ENCODE measurements around the gene RER1.

RER1 gene

DNA sequence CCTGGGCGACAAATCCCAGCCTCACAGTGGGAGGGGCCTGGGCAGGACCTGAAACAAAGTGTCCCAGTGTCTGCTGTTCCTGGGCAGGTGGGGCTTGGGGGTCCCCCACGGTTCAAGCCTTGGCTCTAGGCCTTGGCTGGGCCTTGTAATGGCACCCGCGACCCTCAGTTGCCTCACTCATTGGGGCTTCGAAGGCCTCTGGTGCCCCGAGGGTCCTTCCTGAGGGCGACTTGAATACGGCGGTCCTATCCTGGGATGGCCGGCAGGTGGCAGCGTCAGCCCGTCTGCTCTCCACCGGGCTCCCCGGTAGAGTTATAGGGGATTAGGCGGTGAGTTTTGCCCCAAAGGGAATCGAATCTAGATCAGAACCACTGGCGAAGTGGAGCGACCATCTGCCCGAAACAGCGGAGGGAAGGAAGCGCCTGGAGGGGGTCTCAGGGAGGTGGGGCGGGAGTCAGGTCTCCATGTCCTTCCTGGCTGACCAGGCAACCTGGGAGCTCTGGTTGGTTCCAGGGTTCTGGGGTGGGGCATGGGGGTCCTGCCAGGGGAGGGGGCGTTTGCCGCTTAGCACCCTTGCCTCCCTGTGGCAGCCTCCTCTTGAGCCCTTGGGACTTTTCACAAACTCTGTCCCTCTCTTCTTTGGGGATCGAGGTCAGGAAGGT, 22.8 kb downstream of the RER1 start:
- Histone ChIP-seq H3K4me1 (peaks cover 0 to 38% (median 26%) of the 10 kb centered on the region in 4 donors), H3K27me3 (peaks cover 0 to 43% of the 10 kb centered on the region in 2 donors), H3K36me3 (peaks cover 0 to 8% (median 6%) of the 10 kb centered on the region in 3 donors), H3K9me3 (no peaks in the 10 kb centered on the region), H3K27ac (peak overlapping the region in 1 of 2 donors; percentile 95), H3K4me3 (no peak overlapping the region)
- TF ChIP-seq, protein P1, sequence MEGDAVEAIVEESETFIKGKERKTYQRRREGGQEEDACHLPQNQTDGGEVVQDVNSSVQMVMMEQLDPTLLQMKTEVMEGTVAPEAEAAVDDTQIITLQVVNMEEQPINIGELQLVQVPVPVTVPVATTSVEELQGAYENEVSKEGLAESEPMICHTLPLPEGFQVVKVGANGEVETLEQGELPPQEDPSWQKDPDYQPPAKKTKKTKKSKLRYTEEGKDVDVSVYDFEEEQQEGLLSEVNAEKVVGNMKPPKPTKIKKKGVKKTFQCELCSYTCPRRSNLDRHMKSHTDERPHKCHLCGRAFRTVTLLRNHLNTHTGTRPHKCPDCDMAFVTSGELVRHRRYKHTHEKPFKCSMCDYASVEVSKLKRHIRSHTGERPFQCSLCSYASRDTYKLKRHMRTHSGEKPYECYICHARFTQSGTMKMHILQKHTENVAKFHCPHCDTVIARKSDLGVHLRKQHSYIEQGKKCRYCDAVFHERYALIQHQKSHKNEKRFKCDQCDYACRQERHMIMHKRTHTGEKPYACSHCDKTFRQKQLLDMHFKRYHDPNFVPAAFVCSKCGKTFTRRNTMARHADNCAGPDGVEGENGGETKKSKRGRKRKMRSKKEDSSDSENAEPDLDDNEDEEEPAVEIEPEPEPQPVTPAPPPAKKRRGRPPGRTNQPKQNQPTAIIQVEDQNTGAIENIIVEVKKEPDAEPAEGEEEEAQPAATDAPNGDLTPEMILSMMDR (IDR thresholded peaks at IDR 0.05): peak; percentile 91 to 97
- peak; percentile 58 to 84 for DNase-seq
- intact Hi-C loops (cut with DNase I; ENCODE audit: low total_unique reads): loop anchor here (2.0 to 10.0 kb wide), 3 partner anchors 134 to 372 kb away; partner anchors contain the start of gene PRXL2B

DNA sequence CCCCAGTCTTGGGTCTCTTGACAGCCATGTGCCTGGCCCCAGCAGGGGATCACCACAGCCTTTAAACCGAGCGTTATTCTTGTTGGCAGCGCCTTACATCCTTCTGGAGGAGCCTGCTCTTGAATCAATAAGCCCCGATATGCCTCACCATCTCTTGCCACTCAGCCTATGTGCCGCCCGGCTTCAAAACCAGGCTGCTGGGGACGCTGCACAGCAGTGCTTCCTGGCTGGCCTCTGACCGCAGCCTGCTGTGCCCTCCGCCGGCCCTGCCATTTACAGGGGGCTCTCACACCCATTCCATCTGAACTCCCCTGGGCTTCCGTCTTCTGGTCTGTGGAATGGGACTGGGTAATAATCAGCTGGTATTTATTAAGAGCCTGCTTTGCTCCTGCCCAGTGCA, 23.7 kb downstream of the RER1 start:
- Histone ChIP-seq H3K27me3 (peaks cover 0 to 52% of the 10 kb centered on the region in 2 donors), H3K36me3 (peaks cover 0 to 1% (median 0%) of the 10 kb centered on the region in 3 donors), H3K9me3 (no peaks in the 10 kb centered on the region), H3K4me3 (no peak overlapping the region), H3K27ac (no peak overlapping the region), H3K4me1 (peaks cover 0 to 38% (median 26%) of the 10 kb centered on the region in 4 donors)
- DNase-seq: no peak
- intact Hi-C loops (cut with DNase I; ENCODE audit: low total_unique reads): loop anchor here (2.0 to 10.0 kb wide), 4 partner anchors 133 to 1472 kb away; partner anchors contain the start of gene PRXL2B
- TF ChIP-seq, protein P1 (IDR thresholded peaks at IDR 0.05): no peak

DNA sequence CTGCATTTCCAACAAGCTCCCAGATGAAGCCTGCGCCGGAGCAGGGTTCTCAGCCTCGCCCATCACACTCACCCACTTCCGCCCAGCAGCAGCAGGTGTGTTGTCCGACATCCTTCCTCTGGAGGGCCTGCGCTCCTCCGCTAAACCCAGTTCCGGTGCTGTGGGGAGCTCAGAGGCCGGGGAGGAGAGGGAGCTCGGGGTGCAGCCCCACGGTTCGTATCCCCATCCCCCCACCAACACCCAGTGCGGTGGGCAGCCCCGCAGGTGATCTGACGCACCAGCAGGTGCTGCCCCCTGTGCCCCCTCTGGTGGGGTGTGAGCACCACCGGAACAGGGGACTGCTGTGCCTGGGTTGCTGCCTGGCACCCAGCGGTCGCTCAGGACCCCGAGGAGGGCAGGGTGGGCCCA, 24.2 kb downstream of the RER1 start:
- no peak for DNase-seq
- H3K4me3 ChIP-seq: no peak overlapping the region
- TF ChIP-seq, protein P1 (IDR thresholded peaks at IDR 0.05): no peak
- peaks cover 0 to 56% of the 10 kb centered on the region in 2 donors for H3K27me3 ChIP-seq
- H3K36me3 ChIP-seq: no peaks in the 10 kb centered on the region
- intact Hi-C loops (cut with DNase I; ENCODE audit: low total_unique reads): loop anchor here (2.0 to 10.0 kb wide), 4 partner anchors 133 to 1471 kb away; partner anchors contain the start of gene PRXL2B
- H3K27ac ChIP-seq: no peak overlapping the region
- no peaks in the 10 kb centered on the region for H3K9me3 ChIP-seq
- H3K4me1 ChIP-seq: peaks cover 0 to 38% (median 26%) of the 10 kb centered on the region in 4 donors

DNA sequence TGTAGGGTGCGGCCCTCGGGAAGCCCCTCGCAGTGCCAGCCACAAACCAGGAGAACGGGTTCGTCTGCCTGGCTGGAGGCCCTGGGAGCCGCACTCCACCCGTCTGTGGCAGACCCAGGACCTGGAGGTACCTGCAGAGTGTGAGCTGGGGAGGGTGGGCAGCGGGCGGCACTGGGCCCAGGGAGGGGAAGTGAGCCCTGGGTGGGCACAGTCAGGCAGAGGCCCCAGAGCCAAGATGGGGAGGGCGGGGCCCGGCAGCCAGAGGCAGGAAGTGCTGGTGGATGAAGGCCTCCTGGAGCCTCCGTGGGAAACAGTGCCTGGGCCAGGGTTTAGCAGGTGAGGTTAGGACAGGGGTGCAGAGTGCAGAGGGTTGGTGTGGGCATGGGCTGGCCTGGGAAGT, 24.8 kb downstream of the RER1 start:
- no peak overlapping the region for H3K4me3 ChIP-seq
- H3K9me3 ChIP-seq: no peaks in the 10 kb centered on the region
- TF ChIP-seq, protein P1 (IDR thresholded peaks at IDR 0.05): no peak
- intact Hi-C loops (cut with DNase I; ENCODE audit: low total_unique reads): loop anchor here (5.0 to 10.0 kb wide), 2 partner anchors 168 to 1471 kb away; partner anchors contain the start of gene PRXL2B
- H3K4me1 ChIP-seq: peaks cover 0 to 36% (median 25%) of the 10 kb centered on the region in 4 donors
- no peak for DNase-seq
- no peaks in the 10 kb centered on the region for H3K36me3 ChIP-seq
- H3K27ac ChIP-seq: no peak overlapping the region
- H3K27me3 ChIP-seq: peaks cover 0 to 60% of the 10 kb centered on the region in 2 donors

DNA sequence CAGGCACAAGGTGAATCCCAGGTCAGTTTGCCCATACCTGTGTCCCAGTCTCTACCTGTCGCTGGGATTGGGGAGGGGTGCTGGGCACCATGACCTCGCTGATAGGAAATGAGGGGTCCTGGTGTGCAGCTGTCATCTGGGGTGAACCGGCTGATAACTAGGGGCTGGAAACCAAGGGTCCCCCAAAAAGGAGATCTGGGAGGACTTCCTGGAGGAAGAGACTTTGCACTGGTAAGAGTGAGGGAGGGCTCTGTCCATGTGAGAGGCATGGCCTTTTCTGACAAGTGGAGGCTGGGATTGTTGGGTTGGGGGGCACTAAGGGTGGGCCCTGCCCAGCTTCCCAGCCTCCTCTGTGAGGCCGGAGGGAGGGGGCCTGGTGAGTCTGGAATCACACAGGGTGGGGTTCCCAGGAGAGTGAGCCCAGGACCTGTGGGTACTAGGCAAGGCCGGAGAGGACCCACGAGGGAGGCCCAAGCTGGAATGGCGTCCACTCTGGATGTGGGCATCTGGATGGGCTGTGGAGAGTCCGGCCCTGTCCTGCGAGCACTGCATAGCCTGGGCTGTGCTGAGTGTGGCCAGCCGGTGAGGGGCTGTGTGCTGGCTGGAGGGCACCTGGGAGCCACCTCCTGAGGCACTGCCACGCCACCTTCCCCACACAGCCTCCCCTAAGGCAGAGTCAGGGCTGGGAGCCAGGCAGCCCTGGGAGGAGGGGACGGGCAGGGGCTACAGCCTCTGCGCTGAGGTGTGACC, 25.6 kb downstream of the RER1 start:
- Histone ChIP-seq H3K27me3 (peaks cover 0 to 62% of the 10 kb centered on the region in 2 donors), H3K4me3 (no peak overlapping the region)
- intact Hi-C loops (cut with DNase I; ENCODE audit: low total_unique reads): loop anchor here (5.0 to 10.0 kb wide), 2 partner anchors 168 to 1470 kb away; partner anchors contain the start of gene PRXL2B

More for the DNA sequence above, 25.6 kb downstream of the RER1 start:
- TF ChIP-seq, protein P1 (IDR thresholded peaks at IDR 0.05): no peak
- no peak for DNase-seq
- Histone ChIP-seq H3K27ac (no peak overlapping the region), H3K4me1 (peaks cover 0 to 29% (median 18%) of the 10 kb centered on the region in 4 donors), H3K9me3 (no peaks in the 10 kb centered on the region), H3K36me3 (no peaks in the 10 kb centered on the region)
